NCI-H774 (cell line): ENCODE data around the gene SLC27A1.
"Not testable (repeated sequence)": the region's sequence is repeated elsewhere in the genome, so short reads cannot be mapped to it uniquely, and the experiment has no call there.

Experiments
- DNase-seq: peaks from one replicate; lab custom pipeline; 2025; lab: John Stamatoyannopoulos, UW

Gene SLC27A1

DNA sequence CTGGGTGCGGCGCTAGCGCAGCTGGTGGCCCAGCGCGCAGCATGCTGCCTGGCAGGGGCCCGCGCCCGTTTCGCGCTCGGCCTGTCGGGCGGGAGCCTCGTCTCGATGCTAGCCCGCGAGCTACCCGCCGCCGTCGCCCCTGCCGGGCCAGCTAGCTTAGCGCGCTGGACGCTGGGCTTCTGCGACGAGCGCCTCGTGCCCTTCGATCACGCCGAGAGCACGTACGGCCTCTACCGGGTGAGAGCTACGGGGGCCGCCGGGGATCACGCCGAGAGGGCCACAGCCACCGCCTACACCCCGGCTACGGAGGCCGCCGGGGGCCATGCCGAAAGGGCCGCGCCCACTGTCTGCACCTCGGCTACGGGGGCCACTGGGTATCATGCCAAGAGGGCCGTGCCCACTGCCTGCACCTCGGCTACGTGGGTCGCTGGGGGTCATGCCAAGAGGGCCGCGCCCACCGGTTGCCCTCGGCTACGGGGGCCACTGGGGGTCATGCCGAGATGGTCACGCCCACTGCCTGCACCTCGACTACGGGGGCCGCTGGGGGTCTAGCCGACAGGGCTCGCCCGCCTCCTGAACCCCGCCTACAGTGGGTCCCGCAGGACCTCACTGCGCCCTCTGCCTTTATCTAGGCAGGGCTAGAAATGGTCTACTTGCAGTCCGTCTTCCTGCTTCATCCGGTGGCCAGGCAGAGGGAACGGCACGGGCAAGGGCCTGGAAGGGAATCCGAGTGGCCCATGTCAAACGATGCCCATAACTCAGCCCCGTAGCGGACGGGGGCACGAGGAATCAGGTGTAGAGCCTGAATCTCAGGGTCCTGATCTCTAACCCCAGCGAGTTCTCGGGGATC lies 41.6 kb downstream of the SLC27A1 start:
- peak; percentile 75 for DNase-seq

DNA sequence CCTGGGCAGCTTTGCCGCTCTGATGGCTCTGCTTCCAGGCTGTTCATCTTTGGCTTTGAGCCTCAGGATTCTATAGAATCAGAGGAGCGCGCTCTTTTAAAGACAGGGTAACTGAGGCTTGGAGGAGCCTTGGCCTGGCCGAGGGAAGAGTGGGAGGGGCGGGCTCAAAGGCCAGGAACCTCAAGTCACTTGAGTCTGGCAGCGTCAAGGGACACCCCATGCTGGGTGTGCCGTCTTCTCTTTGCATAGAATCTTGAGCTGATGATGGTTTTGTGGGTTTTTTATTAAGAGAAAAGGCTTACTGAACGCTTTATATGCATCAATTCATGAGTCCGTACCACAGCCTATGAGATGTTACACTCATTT lies 42.2 kb downstream of the SLC27A1 start:
- DNase-seq: no peak

DNA sequence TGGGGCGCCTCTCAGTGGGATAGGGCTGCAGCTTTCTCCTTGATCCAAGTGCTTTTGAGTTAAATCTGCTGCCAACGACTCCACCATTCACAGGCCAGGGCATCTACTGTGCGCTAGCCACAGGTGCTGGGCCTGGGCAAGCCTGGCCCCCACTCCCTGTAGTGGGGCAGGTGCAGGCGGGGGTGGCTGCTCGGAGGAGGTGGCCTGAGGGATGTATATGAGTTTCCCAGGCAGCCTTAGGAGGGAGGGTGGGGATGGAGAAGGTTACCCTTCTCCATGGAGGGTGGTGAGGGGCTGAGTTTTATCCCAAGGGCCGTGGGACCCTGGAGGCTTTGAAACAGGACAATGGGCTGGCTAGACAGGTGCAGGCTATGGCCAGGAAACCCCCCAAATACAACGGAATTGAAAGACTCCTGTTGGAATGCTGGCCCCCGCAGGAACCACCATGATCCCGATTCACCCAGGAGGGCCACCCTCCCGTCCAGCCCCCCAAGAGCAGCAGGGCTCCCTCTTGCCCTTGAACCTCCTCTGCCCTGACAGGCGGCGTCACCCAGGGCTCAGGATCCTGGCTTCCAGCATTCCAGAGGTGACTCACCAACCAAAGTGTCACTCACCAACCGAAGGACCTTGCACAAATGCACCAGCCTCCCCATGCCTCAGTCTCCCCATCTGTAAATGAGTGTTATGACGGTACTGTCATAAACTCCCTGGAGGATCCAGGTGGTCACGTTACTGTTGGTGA lies 45.3 kb downstream of the SLC27A1 start:
- DNase-seq: no peak

DNA sequence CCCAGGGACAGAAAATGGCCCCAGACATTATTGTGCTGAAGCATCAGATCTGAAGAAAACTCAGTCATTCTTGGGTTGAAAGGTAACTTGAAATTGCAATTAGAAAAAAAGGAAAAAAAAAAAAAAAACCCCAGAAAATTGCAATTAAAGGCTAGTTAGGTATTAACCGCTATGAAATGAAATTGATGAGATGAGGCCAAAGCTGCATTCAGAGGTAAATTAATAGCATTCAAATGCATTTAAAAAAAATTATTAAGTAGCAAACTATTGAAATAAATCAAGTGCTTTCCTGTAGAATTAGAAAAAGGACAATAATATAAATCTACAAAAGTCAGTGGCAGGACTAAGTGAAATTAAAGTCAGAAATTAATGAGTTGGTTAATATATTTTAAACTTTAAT lies 47.6 kb downstream of the SLC27A1 start:
- no peak for DNase-seq

DNA sequence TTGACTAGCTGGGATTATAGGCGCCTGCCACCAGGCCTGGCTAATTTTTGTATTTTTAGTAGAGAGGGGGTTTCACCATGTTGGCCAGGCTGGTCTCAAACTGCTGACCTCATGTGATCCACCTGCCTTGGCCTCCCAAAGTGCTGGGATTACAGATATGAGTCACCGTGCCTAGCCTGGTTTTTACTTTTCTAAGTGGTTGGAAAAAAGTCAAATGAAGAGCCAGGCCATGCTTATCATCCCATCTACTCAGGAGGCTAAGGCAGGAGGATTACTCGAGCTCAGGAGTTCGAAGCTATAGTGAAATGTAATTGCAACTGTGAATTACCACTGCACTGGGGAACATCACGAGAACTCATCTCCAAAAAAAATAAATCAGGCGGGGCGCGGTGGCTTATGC lies 48.3 kb downstream of the SLC27A1 start:
- not testable (repeated sequence) for DNase-seq

DNA sequence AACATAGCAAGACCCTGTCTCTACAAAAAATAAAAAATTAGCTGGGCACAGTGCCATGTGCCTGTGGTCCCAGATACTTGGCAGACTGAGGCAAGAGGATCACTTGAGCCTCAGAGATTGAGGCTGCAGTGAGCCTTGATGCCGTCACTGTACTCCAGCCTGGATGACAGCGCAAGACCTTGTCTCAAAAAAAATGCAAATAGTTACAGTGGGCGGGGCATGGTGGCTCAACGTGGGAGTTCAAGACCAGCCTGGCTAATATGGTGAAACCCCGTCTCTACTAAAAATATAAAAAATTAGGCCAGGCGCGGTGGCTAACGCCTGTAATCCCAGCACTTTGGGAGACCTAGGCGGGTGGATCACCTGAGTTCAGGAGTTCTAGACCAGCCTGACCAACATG lies 49.6 kb downstream of the SLC27A1 start:
- DNase-seq: no peak

DNA sequence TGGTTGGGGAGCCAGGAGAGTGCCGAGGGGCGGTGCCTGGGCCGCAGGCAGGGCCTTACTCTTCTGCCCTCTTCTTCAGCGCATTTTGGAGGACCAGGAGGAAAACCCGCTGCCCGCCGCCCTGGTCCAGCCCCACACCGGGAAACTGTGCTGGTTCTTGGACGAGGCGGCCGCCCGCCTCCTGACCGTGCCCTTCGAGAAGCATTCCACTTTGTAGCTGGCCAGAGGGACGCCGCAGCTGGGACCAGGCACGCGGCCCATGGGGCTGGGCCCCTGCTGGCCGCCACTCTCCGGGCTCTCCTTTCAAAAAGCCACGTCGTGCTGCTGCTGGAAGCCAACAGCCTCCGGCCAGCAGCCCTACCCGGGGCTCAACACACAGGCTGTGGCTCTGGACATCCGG lies 50.5 kb downstream of the SLC27A1 start:
- no peak for DNase-seq

DNA sequence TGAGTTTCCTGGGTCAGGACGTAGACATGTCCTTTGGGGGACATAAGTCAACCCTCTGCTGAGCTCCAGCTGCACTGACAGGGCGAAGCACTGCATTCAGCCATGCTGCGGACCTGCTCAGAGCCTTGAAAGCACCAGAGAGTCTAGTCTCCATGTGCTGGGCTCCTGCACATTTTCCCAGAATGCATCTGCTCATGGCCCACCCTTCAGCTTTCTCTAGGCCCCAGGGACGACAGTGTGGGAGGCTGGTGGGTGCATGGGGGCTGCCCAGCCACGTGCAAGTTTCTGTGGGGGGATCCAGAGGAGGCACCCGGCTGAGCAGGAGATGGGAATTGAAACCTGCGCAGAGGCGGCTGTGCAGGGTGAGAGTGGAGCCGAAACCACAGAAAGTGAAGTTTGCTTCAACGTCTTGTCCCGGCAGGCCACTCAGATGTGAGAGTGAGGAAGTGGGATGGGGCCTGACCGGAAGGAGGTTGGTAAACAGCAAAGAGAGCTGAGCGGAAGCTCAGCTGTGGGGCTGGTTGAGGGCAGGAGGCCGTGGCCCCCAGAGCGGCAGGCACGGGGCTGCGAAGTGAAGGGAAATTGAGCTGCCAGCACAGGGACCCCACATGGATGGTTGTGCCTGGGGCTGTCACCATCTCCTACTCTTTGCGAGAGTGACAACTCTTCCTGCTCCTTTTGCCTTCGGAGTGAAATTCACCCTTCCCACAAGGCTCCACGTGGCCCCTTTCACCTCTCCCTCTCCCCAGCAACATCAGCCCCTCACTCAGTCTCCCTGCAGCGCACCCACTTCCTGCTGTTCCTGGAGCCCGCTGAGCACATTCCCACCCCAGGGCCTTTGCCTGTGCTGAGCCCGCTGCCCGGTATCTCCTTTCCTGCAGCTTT lies 52.9 kb downstream of the SLC27A1 start:
- DNase-seq: no peak

DNA sequence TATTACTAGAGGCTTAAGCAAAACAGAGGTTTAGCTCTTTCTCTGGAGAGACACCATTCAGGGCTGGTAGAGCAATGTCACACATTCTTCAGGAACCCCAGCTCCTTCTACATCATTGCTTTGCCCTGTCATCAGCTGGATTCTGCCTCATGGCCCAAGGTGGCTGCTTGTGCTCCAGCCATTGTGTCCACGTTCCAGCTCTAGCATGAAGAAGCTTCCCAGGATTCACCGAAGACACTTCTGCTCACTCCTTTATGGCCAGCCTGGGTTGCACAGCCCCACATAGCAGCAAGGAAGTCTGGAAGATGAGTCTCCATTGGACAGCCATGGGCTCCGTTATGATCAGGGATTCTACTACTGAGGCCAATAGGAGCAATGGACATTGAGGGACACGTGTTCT lies 54.3 kb downstream of the SLC27A1 start:
- no peak for DNase-seq

DNA sequence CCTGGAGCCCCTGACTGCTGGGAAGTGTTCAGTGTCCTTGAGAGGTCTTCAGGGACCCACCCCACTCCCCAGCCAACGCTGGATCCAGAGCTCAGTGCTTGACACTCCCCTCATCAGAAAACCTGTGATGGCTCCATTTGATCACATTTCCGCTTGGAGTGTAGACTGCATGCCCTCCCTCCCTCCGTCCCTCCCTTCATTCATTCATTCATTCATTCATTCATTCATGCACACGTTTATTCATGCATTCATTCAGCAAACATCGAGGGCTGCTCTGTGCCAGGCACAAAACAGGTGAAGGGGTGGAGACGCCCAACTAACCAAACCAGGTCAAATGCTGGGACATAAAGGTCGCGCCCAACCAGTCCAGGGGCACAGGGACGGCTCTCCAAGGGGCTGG lies 54.8 kb downstream of the SLC27A1 start:
- DNase-seq: no peak

DNA sequence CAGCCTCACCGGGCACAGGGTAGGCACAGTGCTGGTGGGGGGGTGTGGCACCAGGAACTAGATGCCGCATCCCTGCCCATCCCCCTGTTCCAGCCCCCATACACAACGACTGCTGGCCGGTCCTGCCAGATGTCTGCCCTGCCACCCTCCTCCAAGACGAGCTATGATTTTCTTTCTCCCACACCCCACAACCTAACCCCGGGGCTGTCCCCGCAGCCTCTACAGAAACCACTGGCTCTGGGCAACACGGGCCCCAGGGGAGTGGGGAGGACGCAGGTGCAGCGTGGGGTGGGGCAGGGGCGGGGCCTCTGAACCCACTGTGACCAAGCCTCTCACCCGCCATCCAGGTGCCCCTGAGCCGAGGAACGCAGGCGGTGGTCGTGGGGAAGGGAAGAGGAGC lies 56.6 kb downstream of the SLC27A1 start:
- no peak for DNase-seq

DNA sequence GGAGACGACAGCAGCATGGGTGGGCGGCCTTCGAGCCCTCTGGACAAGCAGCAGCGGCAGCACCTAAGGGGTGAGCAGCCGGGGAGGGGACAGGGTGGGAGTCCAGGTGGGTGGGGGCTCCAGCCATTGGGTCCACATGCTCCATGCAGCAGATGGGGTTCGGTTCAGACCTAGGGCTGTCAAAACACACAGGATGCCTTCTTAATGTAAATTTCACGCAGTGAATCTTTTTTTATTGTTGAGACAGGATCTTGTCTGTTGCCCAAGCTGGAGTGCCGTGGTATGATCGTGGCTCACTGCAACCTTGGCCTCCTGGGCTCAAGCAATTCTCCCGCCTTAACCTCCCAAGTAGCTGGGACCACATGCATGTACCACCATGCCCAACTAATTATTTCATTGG lies 57.0 kb downstream of the SLC27A1 start:
- DNase-seq: no peak

DNA sequence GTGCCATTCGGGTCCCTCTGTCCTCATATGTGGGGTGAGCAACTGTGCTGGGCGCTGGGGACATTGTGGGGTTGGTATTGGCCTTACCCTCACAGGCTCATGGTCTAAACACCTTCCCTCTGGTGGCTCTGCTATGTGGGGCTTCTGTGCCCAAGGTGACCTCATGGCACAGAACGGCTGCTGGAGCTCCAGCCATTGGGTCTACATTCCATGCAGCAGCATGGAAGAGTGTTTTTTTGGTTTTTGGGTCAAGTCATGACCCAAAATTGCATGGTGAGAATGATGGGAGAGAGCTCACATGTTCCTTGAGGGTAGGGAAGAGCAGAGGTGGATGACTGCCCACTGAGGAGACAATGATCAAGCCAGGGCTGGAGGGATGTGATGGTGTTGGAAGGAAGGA lies 58.3 kb downstream of the SLC27A1 start:
- no peak for DNase-seq

DNA sequence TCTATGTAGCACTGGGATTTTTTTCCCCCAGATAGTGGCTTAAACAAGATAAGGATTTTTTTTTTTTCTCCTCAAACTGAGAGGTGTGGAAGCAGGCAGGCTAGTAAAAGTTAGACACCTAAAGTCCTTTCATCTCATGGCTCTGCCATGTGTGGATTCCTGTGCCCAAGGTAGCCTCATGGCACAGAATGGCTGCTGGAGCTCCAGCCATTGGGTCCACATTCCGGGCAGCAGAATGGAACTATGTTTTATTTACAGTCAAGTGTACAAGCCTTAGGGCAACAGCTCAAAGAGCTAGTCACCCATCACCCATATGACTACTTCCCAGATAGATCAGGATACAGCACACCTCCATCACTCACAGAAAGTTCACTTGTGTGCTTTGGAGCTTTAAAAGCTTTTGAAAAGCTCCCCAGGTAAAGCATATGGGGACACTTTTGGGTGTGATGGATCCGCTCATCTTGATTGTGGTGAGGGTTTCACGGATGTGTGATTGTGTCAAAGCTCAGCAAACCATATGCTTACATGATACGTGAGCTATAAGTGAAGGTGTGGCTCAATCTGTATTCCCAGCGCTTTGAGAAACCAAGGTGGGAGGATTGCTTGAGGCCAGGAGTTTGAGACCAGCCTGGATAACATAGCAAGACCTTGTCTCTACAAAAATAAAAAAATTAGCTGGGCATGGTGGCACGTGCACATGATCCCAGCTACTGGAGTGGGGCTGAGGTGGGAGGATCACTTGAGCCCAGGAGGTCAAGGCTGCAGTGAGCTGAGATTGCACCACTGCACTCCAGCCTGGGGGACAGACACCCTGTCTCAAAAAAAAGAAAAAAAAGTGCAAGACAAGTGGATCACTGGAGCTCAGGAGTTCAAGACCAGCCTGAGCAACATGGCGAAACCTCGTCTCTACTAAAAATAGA lies 59.2 kb downstream of the SLC27A1 start:
- no peak for DNase-seq

DNA sequence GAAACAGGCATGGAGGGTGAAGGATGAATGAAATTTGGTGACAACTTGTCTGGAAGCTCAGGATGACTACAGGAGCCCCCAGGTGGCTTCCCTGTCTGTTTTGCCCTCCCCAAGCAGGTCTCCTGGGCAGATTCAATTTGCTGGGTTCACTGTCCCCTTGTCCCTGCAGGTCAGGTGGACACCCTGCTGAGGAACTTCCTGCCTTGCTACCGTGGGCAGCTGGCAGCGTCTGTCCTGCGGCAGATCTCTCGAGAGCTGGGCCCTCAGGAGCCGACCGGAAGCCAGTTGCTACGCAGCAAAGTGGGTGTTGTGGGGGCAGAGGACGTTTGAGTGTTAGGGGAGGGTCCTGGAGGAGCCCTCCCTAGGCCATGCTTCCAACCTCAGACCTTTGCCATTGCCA lies 60.3 kb downstream of the SLC27A1 start:
- DNase-seq: peak; percentile 65

DNA sequence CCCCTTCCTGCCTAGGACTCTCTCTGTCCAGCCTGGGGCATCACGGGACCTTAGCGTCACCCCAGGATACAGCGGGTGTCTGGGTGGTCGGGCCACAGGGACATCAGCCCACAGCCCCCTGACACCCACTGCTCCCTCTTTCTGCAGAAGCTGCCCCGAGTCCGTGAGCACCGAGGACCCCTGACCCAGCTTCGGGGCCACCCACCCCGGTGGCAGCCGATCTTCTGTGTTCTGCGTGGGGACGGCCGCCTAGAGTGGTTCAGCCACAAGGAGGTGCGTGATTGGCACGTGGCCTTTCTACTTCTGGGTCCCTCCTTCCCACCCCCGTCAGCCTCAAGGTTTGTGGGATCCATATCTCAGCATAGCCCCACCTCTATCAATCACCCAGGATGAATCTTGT lies 61.8 kb downstream of the SLC27A1 start:
- DNase-seq: no peak

DNA sequence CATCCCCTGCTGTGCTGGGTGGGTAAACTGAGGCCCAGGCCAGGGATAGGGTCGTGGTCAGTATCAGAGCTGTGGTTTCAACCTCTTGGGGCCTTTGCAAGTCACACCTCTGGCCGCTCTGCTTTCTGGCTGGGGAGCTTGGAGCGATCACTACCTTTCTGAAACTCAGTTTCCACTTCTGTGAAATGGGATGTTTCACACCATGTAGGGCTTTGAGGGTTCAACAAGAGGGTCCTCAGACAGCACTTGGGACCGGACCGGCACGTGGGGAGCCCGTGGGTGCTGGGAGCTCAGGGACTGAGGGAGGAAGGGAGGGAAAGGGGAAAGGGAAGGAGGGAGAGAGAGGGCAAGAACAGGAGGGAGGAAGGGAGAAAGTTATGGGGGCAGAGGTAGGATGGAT lies 62.2 kb downstream of the SLC27A1 start:
- DNase-seq: no peak

DNA sequence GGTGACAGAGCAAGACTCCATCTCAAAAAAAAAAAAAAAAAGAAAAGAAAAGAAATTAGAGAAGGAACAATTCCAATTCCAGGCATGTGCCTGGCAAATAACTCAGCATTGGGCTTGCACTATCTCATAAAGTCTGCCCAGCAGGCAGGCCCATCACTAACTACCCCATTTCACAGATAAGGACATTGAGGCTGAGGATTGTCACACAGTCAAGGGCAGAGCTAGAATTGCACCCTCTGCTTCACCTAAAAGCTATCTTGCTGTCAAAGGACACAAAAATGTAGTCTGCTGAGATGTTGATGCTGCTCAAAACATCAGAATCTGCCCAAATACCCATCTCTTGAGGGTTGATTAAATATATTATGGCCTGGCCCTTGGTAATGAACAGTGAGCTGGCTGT lies 64.4 kb downstream of the SLC27A1 start:
- DNase-seq: no peak

DNA sequence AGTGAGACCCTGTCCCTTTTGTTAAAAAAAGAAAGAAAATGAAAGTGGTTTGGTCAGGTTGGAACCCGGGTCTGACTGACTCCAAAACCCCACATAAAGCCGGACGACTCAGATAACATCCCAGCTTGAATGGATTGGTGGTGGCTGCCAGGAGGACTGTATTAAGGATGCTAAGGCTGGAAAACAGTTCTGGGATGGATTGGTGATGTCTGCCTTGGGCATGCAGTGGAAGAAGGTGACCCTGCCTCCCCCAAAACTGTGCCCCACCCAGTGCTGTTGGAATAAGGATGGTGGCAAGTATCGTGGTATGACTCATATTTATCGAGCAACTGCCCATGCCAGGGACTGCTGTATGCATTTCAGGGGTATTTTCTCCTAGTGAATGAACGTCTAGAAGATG lies 66.6 kb downstream of the SLC27A1 start:
- DNase-seq: no peak

DNA sequence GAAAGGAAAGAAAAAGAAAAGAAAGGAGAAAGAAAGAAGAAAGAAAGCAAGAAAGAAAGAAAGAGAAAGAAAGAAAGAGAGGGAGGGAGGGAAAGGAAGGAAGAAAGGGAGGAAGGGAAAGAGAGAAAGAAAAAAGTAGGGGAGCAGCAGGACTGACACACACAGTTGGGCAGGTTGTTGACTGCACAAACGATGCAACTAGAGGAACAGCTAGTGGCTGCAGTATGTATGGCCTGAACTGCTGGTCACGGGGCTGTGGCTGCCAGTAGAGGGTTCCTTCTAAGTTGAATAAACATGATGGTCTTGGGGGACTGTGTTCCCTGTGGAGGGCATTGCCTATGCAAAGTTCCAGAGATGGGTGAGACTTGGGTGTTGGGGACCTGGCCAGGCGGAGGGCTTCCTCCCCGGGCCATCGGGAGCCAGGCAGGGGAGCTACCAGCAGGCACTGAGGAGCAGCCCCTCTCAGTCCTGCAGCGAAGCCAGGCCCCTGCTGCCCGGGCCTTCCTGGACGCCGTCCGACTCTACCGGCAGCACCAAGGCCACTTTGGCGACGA lies 68.4 kb downstream of the SLC27A1 start:
- no peak for DNase-seq
